AML-193 (cell line): ENCODE data around the gene ATP6V1C2.
"Not testable (repeated sequence)": the region's sequence is repeated elsewhere in the genome, so short reads cannot be mapped to it uniquely, and the experiment has no call there.

Experiments
- DNase-seq, 2 experiments: peaks; one replicate each; lab custom pipeline; 2025; lab: John Stamatoyannopoulos, UW

Gene ATP6V1C2

DNA sequence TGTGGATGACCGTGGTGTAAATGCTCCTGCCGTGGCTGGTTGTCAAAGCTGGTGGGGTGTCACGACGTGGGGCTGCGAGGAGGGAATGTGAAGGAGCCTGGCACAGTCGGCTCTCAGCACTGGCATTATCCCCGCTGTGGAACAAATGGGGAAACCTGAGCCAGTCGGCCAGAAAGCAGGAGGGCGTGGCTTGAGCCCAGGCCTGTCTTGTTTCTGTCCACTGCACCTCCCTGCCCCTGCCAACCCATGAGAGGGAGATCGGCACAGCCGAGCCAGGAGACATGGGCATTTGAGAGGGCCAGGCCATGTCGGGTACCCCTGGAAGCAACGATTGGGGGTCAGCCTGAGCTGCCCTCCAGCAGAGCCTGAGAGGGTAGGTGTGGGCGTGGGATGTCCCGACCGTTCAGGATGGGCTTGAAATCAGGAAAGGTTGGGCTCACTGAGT is 46.7 kb downstream of the ATP6V1C2 start:
- no peak for DNase-seq

DNA sequence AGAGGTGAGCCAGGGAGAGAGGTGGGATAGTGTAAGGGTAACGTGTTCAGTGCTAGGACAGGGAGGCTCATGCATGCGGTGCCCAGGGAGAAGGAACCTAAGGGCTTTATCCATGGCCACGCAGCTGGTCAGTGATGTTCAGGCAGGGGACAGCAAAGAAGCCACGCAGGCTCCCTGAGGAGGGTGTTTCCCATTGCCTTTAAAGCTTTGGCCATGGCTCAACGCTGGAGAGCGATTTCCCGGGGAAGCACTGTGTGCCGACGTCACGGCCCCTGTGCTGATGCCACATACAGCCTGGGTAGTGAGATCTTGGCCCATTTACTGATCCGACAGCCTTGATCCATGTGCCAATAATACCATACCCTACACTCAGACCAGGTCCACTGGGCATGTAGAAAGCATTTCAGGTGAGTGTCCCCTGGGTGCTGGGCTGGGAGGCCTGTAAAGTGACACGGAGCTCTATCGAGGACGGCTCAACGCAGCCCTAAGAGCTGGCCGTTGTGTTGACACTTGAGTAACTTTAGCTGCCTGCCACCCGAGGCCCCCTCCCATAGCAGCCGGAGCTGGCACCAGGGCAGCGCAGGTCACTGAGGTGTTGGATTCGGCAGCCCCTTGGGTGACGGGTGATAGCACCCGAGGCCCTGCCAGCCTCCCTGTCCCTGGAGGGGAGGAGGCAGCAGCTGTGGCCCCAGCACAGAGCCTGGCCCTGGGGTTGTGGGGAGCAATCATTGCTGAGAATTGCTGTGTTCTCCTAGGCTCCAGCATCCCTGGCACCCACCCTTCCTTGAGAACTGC is 49.7 kb downstream of the ATP6V1C2 start:
- no peak for DNase-seq

DNA sequence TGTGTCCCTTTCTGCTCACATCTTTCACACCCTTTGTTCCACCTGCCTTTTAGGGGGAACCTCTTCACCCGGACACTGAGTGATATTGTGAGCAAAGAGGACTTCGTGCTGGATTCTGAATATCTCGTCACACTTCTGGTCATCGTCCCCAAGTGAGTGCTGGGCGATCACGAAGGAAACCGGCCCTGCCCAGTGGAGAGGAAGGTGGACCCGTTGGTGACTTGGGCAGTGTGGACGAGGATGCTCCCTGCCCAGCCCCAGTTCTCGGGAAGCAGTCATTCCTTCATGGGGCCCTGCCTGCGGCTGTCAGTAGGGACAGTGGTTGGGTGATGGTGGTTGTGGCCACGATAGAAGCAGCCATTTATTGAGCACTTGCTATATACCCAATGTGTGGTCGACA is 50.4 kb downstream of the ATP6V1C2 start:
- no peak for DNase-seq

DNA sequence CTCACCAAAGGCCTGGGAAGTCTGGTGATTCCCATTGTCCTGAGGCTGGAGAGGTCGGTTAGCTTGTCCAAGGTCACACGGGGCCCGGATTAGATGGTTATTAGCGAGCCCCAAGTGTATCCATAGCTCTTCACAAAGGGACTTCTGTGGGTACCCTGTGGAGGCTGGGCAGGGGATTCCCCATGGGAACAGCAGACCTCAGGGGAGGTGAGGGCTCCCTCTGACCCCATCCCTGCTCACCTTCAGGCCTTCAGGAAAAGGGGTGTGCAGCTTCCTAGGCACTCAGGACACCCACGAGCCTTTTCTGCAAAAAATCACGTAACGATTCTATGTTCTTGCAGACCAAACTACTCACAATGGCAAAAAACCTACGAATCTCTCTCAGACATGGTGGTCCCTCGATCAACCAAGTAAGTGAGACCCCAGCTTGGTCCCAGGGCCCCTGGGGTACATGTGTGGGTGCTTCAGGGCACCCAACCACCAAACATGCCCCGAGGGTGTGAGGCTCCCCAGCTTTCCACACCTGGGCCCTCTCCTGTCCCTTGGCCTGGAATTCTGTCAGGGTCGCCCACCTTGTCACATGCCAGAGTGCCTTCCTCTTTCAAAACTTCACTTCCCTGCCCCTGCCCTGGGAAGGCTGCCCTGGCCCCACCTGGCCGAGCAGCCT is 50.9 kb downstream of the ATP6V1C2 start:
- no peak for DNase-seq

DNA sequence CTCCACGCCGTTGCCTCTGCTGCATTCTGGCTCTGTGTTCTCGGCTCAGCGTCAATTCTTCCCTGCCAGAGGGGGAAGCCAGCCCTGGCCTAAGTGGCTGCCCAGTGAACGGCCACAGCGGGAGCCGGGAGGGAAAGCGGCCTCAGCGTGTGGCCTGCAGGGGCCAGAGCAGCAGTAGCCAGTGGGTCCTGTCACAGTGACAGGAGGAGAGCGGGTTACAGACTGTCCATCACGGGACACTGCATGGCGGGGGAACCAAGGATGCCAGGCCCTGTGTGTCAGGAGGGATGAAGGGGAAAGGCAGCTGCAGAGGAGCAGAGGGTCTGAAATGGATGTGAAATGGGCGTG is 51.4 kb downstream of the ATP6V1C2 start:
- DNase-seq, result no peak

DNA sequence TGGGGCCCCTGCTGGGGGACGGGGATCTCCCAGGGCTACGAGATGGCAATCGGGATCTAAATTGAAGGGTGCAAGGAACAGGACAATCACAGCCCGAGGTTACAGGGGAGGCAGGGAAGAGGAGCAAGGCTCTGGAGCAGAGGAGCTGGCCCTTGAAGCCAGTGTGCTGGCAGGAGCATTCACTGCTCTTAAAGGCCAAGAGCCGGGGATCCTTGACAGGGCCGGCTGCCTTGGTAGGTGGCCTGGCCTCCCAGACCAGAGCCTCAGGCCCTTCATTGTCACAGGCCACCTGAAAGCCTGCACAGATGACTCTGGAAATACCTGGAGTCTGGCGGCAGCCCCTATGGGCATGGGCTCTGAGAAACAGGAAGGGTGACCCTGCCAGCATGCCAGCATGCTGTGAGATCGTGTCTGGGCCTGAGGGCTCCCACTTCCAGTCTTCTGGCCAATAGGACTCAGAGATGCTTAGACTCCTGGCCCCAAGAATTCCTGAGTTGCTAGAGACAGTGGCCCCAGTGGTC is 52.5 kb downstream of the ATP6V1C2 start:
- DNase-seq, result no peak

DNA sequence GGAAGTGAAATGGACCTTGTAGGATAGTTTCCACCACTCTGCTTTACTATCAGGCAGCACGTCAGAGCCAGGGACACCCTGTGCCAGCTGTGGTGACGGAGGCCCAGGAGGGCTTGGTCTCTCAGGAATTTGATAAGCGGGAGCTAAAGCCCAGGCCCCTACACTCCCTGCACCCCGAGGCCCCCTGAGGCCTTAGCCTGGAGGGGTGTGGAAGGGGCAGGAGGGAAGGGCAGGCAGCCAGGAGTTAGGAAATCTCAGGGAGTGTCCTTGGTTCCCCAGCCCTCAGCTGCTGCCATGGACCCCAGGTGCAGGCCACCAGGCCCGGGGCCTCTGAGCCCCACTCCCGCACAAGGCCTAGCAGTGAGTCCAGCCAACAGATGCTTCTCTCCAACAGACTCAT is 53.0 kb downstream of the ATP6V1C2 start:
- no peak for DNase-seq

DNA sequence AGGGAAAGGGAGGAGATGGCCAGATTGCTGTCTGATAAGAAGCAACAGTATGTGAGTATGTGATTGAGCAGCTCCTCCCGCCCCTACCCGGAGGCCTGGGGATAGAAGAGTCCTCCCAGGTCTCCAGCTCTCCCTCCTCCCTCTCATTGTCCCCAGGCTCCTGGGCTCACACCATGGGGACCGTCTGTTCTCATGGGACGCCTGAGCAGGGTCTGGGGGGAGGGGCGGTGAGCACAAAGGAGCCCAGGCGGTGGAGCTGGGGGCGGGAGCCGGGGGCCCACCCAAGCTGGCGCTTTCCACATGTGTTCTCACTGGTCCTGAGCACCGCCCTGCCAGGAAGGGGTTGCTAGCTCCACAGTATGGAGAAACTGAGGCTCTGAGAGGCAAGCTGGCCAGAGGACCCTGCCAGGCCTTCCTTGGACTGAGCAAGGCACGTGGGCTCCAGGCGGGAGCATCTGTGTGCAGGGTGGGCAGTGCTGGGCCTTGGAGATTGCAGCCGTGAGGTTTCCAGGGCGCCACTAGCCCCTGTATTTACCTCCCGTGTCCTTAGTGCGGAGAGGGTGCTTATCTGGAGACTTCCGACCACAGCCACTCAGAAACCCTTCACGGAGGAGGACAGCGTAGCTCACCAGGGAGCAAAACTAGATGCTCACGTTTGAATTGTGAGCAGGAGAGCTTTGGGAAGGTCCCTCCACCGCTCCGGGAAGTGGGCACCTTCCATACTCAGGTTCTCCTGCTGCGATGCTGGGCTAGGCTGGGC is 53.8 kb downstream of the ATP6V1C2 start:
- DNase-seq, result no peak

DNA sequence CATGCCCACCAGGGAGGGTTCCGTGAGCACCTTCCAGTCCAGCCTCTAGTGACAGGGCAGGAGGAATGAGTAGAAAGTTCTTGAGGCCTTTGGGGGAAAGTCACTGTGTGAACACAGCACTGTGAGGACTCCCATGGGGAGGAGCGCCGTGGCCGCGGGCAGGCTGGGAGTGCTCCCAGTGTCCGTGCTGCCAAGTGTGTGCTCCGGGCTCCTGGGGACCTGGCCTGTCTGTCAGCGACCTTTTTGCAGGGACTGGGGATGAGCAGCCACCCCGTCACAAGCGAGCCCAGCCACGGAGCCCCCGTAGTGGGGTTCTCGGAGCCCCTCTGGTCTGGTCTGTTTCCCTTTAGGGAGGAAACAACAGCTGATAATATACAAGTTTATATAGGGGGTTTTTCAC is 54.4 kb downstream of the ATP6V1C2 start:
- no peak for DNase-seq

DNA sequence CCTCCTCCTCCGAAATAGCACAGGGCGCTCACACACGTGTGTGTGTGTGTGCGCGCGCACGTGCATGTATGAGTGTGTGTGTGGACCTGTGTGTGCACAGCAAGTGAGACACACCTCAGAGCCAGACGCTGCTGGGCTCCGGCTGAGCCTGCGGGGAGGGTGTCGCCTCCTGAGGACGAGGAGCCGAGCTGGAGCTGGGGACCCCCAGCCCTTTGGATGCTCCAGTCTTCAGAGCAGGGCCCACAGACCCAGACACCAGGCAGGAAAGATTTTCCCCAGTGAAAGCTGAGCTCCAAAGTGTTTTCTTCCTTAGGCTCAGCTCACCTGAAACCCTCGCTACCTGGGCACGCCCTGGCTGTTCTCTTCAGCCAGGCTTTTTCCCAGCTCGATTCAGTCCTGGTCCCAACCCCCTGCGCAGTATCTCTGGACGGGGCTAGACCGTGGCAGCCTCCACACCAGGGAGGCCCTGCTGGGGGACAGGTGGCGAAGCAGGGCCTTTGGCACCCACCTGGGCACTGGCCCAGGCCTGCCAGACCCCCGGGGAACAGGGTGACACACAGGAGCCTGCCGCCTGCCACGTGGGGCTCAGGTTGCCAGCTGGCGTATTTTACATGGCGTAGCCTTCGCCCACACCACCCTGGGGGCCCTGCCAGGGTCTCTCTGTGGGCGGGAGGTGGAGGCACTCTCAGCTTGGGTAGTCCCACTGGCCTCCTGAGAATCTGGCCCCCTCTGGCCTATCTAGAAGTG is 55.0 kb downstream of the ATP6V1C2 start:
- DNase-seq, result no peak

DNA sequence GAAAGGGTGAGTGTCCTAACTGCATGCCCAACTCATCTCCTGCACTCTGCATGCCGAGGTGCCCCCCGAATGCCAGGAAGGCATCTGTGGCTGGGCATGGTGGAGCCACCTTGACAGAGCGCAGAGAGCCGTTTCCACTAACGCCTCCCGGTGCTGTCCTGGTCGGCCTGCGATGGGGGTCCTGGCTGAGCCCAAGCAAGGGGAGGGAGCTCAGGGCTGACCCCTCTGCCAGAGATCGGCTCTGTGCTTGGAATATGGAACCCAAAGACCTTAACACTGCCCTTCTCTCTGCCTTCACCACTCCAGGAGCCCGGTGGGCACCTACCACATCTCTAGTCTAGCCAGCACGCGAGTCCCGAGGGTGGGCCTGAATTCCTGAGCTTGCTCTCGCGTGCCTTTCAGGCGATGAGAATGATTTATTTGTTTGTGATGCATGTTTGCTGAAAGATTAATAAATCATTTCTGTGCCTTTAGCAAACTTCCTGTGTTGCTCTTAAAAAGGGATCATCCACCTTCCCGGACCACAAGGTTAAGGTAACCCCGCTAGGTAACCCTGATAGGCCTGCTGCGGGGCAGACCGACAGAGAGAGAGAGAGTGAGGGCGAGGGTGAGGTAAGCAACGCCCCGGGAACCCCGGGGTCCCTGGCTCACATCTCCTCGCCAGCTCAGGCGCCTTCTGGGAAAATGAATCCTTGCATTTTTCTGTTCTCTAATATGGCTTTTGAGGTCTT is 55.8 kb downstream of the ATP6V1C2 start:
- DNase-seq, result no peak

DNA sequence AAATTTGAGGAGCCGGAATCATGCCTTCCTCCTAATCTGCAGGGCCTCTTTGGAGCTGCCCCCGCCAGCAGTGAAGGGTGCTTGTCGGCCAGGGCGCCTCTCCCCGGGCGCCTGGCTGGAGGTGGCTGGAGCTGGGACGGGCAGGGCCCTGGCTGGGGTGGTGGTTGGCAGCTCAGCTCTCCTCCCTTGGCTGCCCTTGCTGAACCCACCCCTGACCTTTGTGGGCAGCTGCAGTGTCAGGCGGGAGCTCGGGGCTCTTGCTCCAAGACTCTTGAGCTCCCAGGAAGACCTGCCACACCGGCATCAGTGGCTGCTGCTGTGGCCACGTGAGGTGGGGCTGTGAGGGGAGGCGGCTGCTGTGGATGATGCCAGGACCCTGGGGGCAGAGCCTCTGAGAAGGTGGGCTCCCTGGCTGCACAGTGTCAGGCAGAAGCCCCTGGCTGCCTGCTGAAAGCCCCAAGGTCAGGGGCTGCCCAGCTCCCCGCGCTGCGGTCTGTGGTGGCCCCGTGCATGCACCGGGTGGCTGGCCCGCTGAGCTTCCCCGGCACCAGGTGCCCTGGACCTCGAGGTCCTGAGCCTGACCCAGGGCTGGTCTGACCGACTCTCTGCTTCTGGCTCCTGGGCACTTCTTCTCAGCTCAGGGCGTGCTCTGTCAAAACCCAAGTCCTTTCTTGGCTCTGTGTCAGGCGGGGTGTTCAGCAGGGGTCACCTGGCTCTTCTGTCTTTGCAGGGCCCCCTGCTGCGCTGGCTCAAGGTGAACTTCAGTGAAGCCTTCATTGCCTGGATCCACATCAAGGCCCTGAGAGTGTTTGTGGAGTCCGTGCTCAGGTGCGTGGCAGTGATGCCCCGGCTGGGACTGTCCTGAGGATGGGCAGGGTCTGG is 56.7 kb downstream of the ATP6V1C2 start:
- no peak for DNase-seq

DNA sequence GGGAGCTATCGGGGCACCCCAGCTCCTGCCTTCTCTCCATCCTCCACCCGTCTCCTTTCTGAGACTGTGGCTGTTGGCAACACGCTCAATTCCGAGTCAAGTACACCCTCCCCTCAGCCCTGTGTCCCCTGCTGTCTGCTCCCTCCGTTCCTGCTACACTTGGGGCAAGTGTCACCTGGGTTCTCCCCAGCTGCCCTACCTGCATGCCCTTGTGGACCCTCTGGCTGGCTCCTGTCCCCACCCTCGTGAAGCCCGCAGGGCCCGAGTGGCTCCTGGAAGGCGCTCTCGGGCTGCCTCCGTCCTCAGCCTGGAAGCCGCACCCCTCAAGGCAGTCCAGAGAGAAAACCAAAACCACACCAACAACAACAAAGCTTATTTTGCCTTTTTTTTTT is 57.3 kb downstream of the ATP6V1C2 start:
- no peak for DNase-seq

DNA sequence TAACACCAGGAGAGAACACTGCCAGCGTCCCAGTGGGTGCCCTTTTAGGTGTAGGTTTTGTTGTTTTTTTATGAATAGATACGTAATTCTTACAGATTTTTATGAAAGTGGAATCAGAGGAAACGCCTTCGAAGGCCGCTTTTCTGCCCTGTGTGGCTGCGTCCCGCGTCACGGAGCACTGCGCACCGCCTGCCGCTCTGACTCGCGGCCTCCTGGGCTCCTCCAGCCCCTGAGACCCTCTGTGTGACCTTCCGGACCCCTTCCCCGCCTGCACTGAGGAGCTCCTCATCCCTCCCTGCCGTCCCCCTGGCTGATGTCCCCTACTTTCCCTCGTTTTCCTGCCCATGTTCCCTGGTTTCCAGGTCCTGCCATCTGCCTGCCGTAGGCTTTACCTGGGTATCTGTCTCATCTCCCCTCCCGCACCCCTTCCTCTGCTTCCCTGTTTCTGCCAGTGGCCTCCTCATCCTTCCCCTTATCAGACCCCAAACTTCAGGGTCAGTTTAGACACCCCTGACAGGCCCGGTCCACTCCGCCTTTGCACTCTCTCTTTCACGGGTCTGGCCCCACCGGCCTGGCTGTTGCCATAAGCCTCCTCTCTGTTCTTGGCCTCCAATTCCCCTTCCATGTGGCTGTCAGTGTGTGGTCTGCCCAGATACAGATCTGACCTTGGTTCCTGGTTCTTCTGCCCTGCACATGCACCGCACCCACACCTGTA is 58.5 kb downstream of the ATP6V1C2 start:
- DNase-seq, result no peak

DNA sequence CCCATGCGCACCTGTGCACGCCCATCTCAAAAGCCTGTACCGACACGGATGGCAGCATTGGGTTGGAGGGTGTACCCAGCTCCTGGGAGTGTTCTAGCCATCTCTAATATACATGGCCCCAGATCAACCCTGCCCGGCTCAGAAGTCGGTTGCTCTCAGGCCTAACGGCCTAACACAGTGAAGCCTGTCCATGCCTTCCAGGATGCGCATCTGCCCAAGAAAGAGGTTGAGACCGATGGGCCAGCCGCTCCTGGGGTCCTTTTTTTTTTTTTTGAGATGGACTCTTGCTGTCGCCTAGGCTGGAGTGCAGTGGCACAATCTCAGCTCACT is 59.0 kb downstream of the ATP6V1C2 start:
- no peak for DNase-seq

DNA sequence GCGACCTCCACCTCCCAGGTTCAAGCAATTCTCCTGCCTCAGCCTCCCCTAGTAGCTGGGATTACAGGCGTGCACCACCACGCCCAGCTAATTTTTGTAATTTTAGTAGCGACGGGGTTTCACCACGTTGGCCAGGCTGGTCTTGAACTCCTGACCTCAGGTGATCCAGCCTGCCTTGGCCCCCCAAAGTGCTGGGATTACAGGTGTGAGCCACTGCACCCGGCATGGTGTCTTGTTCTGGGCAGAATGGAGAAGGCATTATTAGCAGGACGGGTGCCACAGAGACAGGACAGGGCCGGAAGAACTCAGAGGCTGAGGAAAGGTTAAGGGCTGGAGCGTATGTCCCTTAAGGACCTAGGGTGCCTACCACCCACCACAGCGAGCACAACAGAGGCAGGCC is 59.4 kb downstream of the ATP6V1C2 start:
- not testable (repeated sequence) for DNase-seq

DNA sequence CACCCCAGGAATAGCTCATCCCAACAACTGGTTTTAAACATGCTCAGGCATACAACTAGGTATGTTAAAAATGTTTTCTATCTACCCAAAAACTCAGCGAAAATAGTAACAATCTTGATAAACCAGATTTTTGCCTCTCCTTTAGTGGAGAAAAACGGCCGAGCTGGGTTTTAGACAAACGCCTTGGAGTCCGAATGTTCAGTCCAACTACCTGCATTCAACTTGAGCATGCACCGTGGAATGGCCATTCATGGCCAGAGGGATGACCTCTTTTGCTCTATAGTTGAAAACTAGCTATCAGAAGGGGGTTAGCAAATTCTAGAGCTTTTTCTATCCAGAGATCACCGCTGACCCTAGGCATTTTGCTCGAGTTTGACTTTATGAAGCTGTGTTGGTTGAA is 60.3 kb downstream of the ATP6V1C2 start:
- DNase-seq, result no peak

DNA sequence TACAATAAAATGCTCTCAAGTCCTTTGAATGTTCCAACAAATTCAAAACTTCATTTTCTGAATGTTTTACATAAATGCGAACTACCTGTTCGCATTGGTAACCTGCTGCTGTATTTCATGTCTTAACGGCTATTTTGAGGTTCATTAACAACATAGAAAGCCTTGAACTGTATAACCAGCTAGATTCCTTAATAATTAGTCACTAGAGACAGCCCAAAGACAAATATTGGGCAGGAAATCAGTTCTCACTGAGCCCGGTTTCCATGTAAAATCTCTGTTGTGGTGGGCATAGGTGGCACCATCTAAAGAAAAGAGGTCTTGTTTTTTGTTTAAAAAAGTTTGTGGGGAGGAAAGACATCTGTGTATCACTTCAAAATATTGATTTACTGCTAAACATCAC is 62.0 kb downstream of the ATP6V1C2 start:
- DNase-seq, result no peak

DNA sequence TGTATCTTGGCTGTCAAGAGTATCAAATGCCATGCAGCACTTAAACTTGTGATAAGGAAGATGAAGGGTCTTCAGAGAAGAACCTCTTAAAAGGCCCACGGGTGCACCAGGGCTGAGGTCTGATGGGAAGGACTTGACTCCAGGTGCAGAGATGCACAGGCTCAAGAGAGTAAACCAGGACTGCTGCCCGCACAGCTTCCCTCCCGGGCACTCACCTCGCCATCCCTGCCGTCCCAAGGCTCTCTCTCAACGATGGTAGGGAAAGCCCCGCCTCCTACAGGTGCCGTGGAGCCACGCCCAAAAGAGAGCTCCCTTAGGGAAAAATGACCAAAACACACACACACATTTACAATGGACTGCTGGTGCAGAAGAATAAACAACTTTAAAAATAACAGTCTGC is 63.3 kb downstream of the ATP6V1C2 start:
- no peak for DNase-seq

DNA sequence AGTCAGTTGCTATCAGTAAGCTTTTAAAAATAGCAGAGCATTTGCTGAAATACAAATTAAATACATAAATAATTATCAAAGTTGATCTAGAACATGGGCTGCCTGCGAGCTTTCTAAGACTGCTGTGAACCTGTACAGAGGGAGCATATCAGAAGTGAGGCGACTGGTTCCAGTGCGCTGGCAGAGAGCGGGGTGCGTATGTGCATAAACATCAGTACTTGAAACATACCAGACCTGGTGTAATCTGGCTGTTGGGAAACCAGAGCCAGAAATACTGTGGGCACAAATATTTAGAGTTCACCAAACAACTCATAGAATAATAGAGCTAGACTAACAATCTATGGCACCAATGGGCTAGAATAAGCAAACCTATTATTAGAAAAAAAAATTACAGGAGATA is 63.8 kb downstream of the ATP6V1C2 start:
- no peak for DNase-seq
